CD14-positive monocyte (primary cell): ENCODE data around the gene RNF223. TPM values are rescaled to one million over a fixed set of nuclear protein-coding genes. Genes with fewer than 3 reads are reported as not detected.

ENCODE experiments used
- DNase-seq, 3 donors: peaks; one replicate each; pipeline ENCODE4 v3.0.0-alpha.2; 2011 to 2022
- H2AFZ ChIP-seq: 2 replicates; pipeline ENCODE4 v1.6.0; 2012; ENCODE audit warnings: mild to moderate bottlenecking, low read depth, low read length, inconsistent platforms; ENCODE audit not compliant: insufficient read depth, poor library complexity, severe bottlenecking
- H3K27ac ChIP-seq, 2 donors: 1 replicate in 1 of 2; 2 replicates in 1 of 2; pipeline ENCODE4 v1.5.1; 2012 to 2013; ENCODE audit warnings: low read length in 2 of 2, control low read depth in 1 of 2, inconsistent platforms in 1 of 2, low read depth in 1 of 2, mild to moderate bottlenecking in 1 of 2
- H3K27me3 ChIP-seq, 2 donors: one replicate each; pipeline versions ENCODE4 v1.6.0 to v1.6.1; 2011 to 2013; ENCODE audit warnings: low read length in 2 of 2; ENCODE audit not compliant: control insufficient read depth in 2 of 2, insufficient read depth in 2 of 2
- H3K36me3 ChIP-seq, 2 donors: replicated peaks in 1 of 2; 1 replicate in 1 of 2; 2 replicates in 1 of 2; pipeline versions ENCODE4 v1.5.1 to v1.6.1; 2012 to 2013; ENCODE audit warnings: low read length in 2 of 2, control low read depth in 1 of 2, inconsistent platforms in 1 of 2, mild to moderate bottlenecking in 1 of 2; ENCODE audit not compliant: insufficient read depth in 2 of 2, control insufficient read depth in 1 of 2
- H3K4me1 ChIP-seq, 2 donors: 1 replicate in 1 of 2; 2 replicates in 1 of 2; pipeline versions ENCODE4 v1.5.1 to v1.6.1; 2012 to 2013; ENCODE audit warnings: low read length in 2 of 2, control low read depth in 1 of 2, inconsistent platforms in 1 of 2, mild to moderate bottlenecking in 1 of 2, moderate library complexity in 1 of 2; ENCODE audit not compliant: insufficient read depth in 2 of 2, control insufficient read depth in 1 of 2
- H3K4me2 ChIP-seq: replicated peaks from 2 replicates; pipeline ENCODE3; 2012; ENCODE audit warnings: low read length, moderate library complexity, mild to moderate bottlenecking; ENCODE audit not compliant: poor library complexity, severe bottlenecking; ENCODE audit errors: extremely low read depth
- H3K4me3 ChIP-seq, 3 experiments: fragments of 200-600 bp in 1 of 3; sonication (generic) in 1 of 3; replicated peaks in 1 of 3; 1 replicate in 2 of 3; 2 replicates in 1 of 3; pipeline ENCODE4 v1.5.1; 2011 to 2013; ENCODE audit warnings: low read length in 3 of 3, mild to moderate bottlenecking in 3 of 3, control low read depth in 2 of 3, low read depth in 2 of 3, inconsistent platforms in 1 of 3, moderate library complexity in 1 of 3
- H3K79me2 ChIP-seq: 2 replicates; pipeline ENCODE4 v1.6.0; 2012; ENCODE audit warnings: mild to moderate bottlenecking, control low read depth, inconsistent platforms, low read length, moderate library complexity; ENCODE audit not compliant: insufficient read depth
- H3K9ac ChIP-seq: 2 replicates; pipeline ENCODE4 v1.6.0; 2017; ENCODE audit warnings: low read length, mild to moderate bottlenecking; ENCODE audit not compliant: insufficient read depth, poor library complexity, severe bottlenecking
- H3K9me3 ChIP-seq, 2 donors: replicated peaks in 1 of 2; 1 replicate in 1 of 2; 2 replicates in 1 of 2; pipeline versions ENCODE4 v1.5.1 to v1.6.1; 2012 to 2013; ENCODE audit warnings: low read length in 2 of 2, control low read depth in 1 of 2; ENCODE audit not compliant: control insufficient read depth in 1 of 2, insufficient read depth in 1 of 2
- H4K20me1 ChIP-seq: 2 replicates; pipeline ENCODE4 v1.6.0; 2012; ENCODE audit warnings: mild to moderate bottlenecking, low read length, control low read depth, moderate library complexity; ENCODE audit not compliant: insufficient read depth
- H3K27ac Mint-ChIP-seq, 7 donors: one replicate each; pipeline ENCODE4 v1.8.0; 2020; ENCODE audit warnings: mild to moderate bottlenecking in 7 of 7, mixed read lengths in 7 of 7, moderate library complexity in 6 of 7, inconsistent platforms in 2 of 7
- H3K27me3 Mint-ChIP-seq, 3 donors: one replicate each; pipeline ENCODE4 v1.8.0; 2021 to 2022; ENCODE audit warnings: low read depth in 3 of 3, mild to moderate bottlenecking in 3 of 3, mixed read lengths in 3 of 3, moderate library complexity in 3 of 3, inconsistent platforms in 1 of 3
- H3K36me3 Mint-ChIP-seq, 2 donors: one replicate each; pipeline ENCODE4 v1.8.0; 2020; ENCODE audit warnings: mixed read lengths in 2 of 2, inconsistent platforms in 1 of 2, mild to moderate bottlenecking in 1 of 2
- H3K4me1 Mint-ChIP-seq: one replicate; pipeline ENCODE4 v1.8.0; 2020; ENCODE audit warnings: mild to moderate bottlenecking, mixed read lengths
- H3K4me3 Mint-ChIP-seq, 2 donors: one replicate each; pipeline ENCODE4 v1.8.0; 2020; ENCODE audit warnings: mild to moderate bottlenecking in 2 of 2, mixed read lengths in 2 of 2, moderate library complexity in 1 of 2
- H3K9me3 Mint-ChIP-seq, 7 donors: one replicate each; pipeline ENCODE4 v1.8.0; 2020 to 2022; ENCODE audit warnings: mixed read lengths in 7 of 7, mild to moderate bottlenecking in 6 of 7, moderate library complexity in 6 of 7, inconsistent platforms in 2 of 7
- CTCF ChIP-seq: fragments of 200-600 bp; IDR thresholded peaks from one replicate; pipeline ENCODE4 v1.8.0; 2022; ENCODE audit warnings: antibody characterized with exemption, mild to moderate bottlenecking
- WGBS: methylation state at CpG from one replicate; pipeline ENCODE4 v1.1.5; 2013; ENCODE audit warnings: missing lambda C conversion rate; ENCODE audit not compliant: insufficient coverage; 5-methylcytosine and 5-hydroxymethylcytosine counted together
- intact Hi-C, 2 donors: fragments of 100-400 bp; cut with micrococcal nuclease; formaldehyde crosslinking; loops; one replicate each; pipeline versions ENCODE4 v1.15.0 to v1.15.1; 2023
- polyA plus RNA-seq, 3 donors: library from polyadenylated mRNA; depleted of rRNA in 1 of 3; unstranded in 2 of 3; stranded (reverse) in 1 of 3; fragments of 300-500 nt in 2 of 3; fragments of >200 nt in 1 of 3; fragmentation: Illumina TruSeq in 2 of 3; gene quantifications; 1 replicate in 2 of 3; 2 replicates in 1 of 3; pipeline ENCODE4 v1.2.3, GENCODE V29; 2012 to 2021

Gene RNF223
- polyA plus RNA-seq, 3 donors = not detected

- whole genome bisulfite sequencing = 84% methylated on average over 26 of the region's 30 CpGs
- Mint-ChIP-seq H3K9me3 (peaks cover 0 to 11% (median 6%) of the 10 kb centered on the region in 7 donors), H3K36me3 (peaks cover 0 to 2% of the 10 kb centered on the region in 2 donors), H3K27ac (peak overlapping the region in 2 of 7 donors; percentile 52 to 56), H3K4me3 (no peak overlapping the region), H3K4me1 (peaks cover 24% of the 10 kb centered on the region), H3K27me3 (peaks cover 40 to 79% (median 66%) of the 10 kb centered on the region in 3 donors)
- Histone ChIP-seq H3K27me3 (peaks cover 11 to 61% of the 10 kb centered on the region in 2 donors), H3K79me2 (no peaks in the 10 kb centered on the region), H3K9ac (no peak overlapping the region), H2AFZ (no peak overlapping the region), H3K4me3 (no peak overlapping the region), H3K9me3 (peaks cover 0 to 2% of the 10 kb centered on the region in 2 donors), H4K20me1 (no peaks in the 10 kb centered on the region), H3K4me2 (no peak overlapping the region), H3K27ac (no peak overlapping the region), H3K4me1 (peaks cover 28 to 42% of the 10 kb centered on the region in 2 donors), H3K36me3 (no peaks in the 10 kb centered on the region)
- no peak for TF ChIP-seq CTCF
- DNase-seq = no peak
- intact Hi-C loops = loop anchor here in 1 of 2 donors (10.0 kb wide), 2 partner anchors 77 to 197 kb away; partner anchors contain the start of genes B3GALT6, C1orf159 and SDF4
Observed at GRCh38 chr1:1037366-1038327, 36.5 kb downstream of the RNF223 start.

- TF ChIP-seq CTCF = no peak
- H2AFZ ChIP-seq = no peak overlapping the region
- no peaks in the 10 kb centered on the region for H3K36me3 ChIP-seq
- H3K4me3 Mint-ChIP-seq = peak overlapping the region in 1 of 2 donors; percentile 75
- peaks cover 2 to 4% of the 10 kb centered on the region in 2 donors for H3K9me3 ChIP-seq
- peaks cover 28% of the 10 kb centered on the region for H3K4me1 Mint-ChIP-seq
- no peak for DNase-seq
- H3K4me1 ChIP-seq = peaks cover 28 to 42% of the 10 kb centered on the region in 2 donors
- H3K4me2 ChIP-seq = no peak overlapping the region
- H3K27me3 Mint-ChIP-seq = peaks cover 49 to 72% (median 68%) of the 10 kb centered on the region in 3 donors
- H3K27ac Mint-ChIP-seq = no peak overlapping the region
- no peak overlapping the region for H3K9ac ChIP-seq
- H4K20me1 ChIP-seq = no peaks in the 10 kb centered on the region
- no peak overlapping the region for H3K4me3 ChIP-seq
- H3K27me3 ChIP-seq = peaks cover 11 to 76% of the 10 kb centered on the region in 2 donors
- WGBS = 84% methylated on average over 16 of the region's 19 CpGs
- peaks cover 0 to 17% (median 7%) of the 10 kb centered on the region in 7 donors for H3K9me3 Mint-ChIP-seq
- H3K36me3 Mint-ChIP-seq = peaks cover 4% of the 10 kb centered on the region in 2 donors
- no peak overlapping the region for H3K27ac ChIP-seq
- intact Hi-C loops = loop anchor here in 1 of 2 donors (10.0 kb wide), 2 partner anchors 79 to 199 kb away; partner anchors contain the start of genes B3GALT6, C1orf159 and SDF4
- H3K79me2 ChIP-seq = no peaks in the 10 kb centered on the region
Observed at GRCh38 chr1:1035291-1035943, 38.7 kb downstream of the RNF223 start.
